Measurements from ENCODE around the gene ADARB1.

Gene ADARB1

GRCh38 chr21:45127937-45128336, 53.6 kb downstream of the ADARB1 start:
- no peak for TF ChIP-seq CTCF (IDR thresholded peaks at IDR 0.05; ENCODE audit: borderline replicate concordance, control extremely low read depth, extremely low read depth, insufficient read depth, missing control alignments)
- no peak for DNase-seq (ENCODE audit: low spot score)
- in situ Hi-C loops (cut with MboI; ENCODE audit: low sequenced_read_pairs, unreplicated experiment): loop anchor here (25.0 kb wide), 1 partner anchor 309 kb away; no protein-coding TSS in a partner anchor

GRCh38 chr21:45128613-45129188, 54.3 kb downstream of the ADARB1 start:
- peak; percentile 92 for TF ChIP-seq CTCF (IDR thresholded peaks at IDR 0.05; ENCODE audit: borderline replicate concordance, control extremely low read depth, extremely low read depth, insufficient read depth, missing control alignments)
- DNase-seq (ENCODE audit: low spot score): peak; percentile 75
- in situ Hi-C loops (cut with MboI; ENCODE audit: low sequenced_read_pairs, unreplicated experiment): loop anchor here (25.0 kb wide), 1 partner anchor 309 kb away; no protein-coding TSS in a partner anchor

- no peak for DNase-seq (ENCODE audit: low spot score)
- in situ Hi-C loops (cut with MboI; ENCODE audit: low sequenced_read_pairs, unreplicated experiment): loop anchor here (25.0 kb wide), 1 partner anchor 308 kb away; no protein-coding TSS in a partner anchor
- TF ChIP-seq CTCF (IDR thresholded peaks at IDR 0.05; ENCODE audit: borderline replicate concordance, control extremely low read depth, extremely low read depth, insufficient read depth, missing control alignments): no peak
Measured at GRCh38 chr21:45129189-45129923, 55.0 kb downstream of the ADARB1 start.

GRCh38 chr21:45130324-45130774, 56.0 kb downstream of the ADARB1 start:
- DNase-seq (ENCODE audit: low spot score): peak; percentile 63
- TF ChIP-seq CTCF (IDR thresholded peaks at IDR 0.05; ENCODE audit: borderline replicate concordance, control extremely low read depth, extremely low read depth, insufficient read depth, missing control alignments): no peak
- in situ Hi-C loops (cut with MboI; ENCODE audit: low sequenced_read_pairs, unreplicated experiment): loop anchor here (10.0 to 25.0 kb wide), 2 partner anchors 186 to 307 kb away; partner anchors contain the start of gene SLX9

GRCh38 chr21:45131537-45131999, 57.2 kb downstream of the ADARB1 start:
- in situ Hi-C loops (cut with MboI; ENCODE audit: low sequenced_read_pairs, unreplicated experiment): loop anchor here (10.0 to 25.0 kb wide), 2 partner anchors 187 to 306 kb away; partner anchors contain the start of gene SLX9
- no peak for DNase-seq (ENCODE audit: low spot score)

More at GRCh38 chr21:45131537-45131999, 57.2 kb downstream of the ADARB1 start:
- no peak for TF ChIP-seq CTCF (IDR thresholded peaks at IDR 0.05; ENCODE audit: borderline replicate concordance, control extremely low read depth, extremely low read depth, insufficient read depth, missing control alignments)
